Loucy (cell line): ENCODE measurements around the gene EOMES.

ENCODE experiments used
- H2AFZ ChIP-seq: fragments of 200-600 bp; sonication (generic); 2 replicates; pipeline ENCODE4 v1.6.0; 2016; ENCODE audit warnings: antibody characterized with exemption, mild to moderate bottlenecking, low read length, moderate library complexity
- H3F3A ChIP-seq: fragments of 200-600 bp; 2 replicates; pipeline ENCODE4 v1.6.0; 2016; ENCODE audit warnings: antibody characterized with exemption, low read depth, mild to moderate bottlenecking
- H3K27me3 ChIP-seq: fragments of 200-600 bp; sonication (generic); 2 replicates; pipeline ENCODE4 v1.6.1; 2014; ENCODE audit warnings: low read length, mild to moderate bottlenecking; ENCODE audit not compliant: insufficient read depth, poor library complexity, severe bottlenecking
- H3K36me3 ChIP-seq: fragments of 200-600 bp; sonication (generic); 2 replicates; pipeline ENCODE4 v1.6.1; 2016; ENCODE audit warnings: low read length; ENCODE audit not compliant: insufficient read depth
- H3K4me1 ChIP-seq: fragments of 200-600 bp; sonication (generic); 2 replicates; pipeline ENCODE4 v1.5.1; 2014; ENCODE audit warnings: low read length, mild to moderate bottlenecking; ENCODE audit not compliant: insufficient read depth, poor library complexity, severe bottlenecking
- H3K4me2 ChIP-seq: fragments of 200-600 bp; sonication (generic); 2 replicates; pipeline ENCODE4 v1.6.0; 2014; ENCODE audit warnings: antibody characterized with exemption, low read length, low read depth, mild to moderate bottlenecking; ENCODE audit not compliant: poor library complexity, severe bottlenecking
- H3K4me3 ChIP-seq: fragments of 200-600 bp; sonication (generic); 2 replicates; pipeline ENCODE4 v1.5.1; 2014; ENCODE audit warnings: low read length, mild to moderate bottlenecking, mixed read lengths; ENCODE audit not compliant: poor library complexity, severe bottlenecking
- H3K79me2 ChIP-seq: fragments of 200-600 bp; sonication (generic); 2 replicates; pipeline ENCODE4 v1.6.1; 2014; ENCODE audit warnings: low read length; ENCODE audit not compliant: insufficient read depth
- H3K9ac ChIP-seq: fragments of 200-600 bp; sonication (generic); 2 replicates; pipeline ENCODE4 v1.6.0; 2014; ENCODE audit warnings: mild to moderate bottlenecking, low read depth, low read length, moderate library complexity; ENCODE audit not compliant: poor library complexity, severe bottlenecking
- H3K9me2 ChIP-seq: fragments of 200-600 bp; sonication (generic); replicated peaks from 2 replicates; pipeline ENCODE4 v1.6.1; 2016; ENCODE audit warnings: low read depth, low read length, mixed read lengths
- H3K9me3 ChIP-seq: fragments of 200-600 bp; sonication (generic); 2 replicates; pipeline ENCODE4 v1.6.1; 2014; ENCODE audit warnings: mild to moderate bottlenecking, antibody characterized with exemption, low read length, low read depth; ENCODE audit not compliant: insufficient read depth
- H4K20me1 ChIP-seq: fragments of 200-600 bp; sonication (generic); 2 replicates; pipeline ENCODE4 v1.6.0; 2014; ENCODE audit warnings: antibody characterized with exemption, low read length, mild to moderate bottlenecking; ENCODE audit not compliant: insufficient read depth, poor library complexity, severe bottlenecking
- CTCF ChIP-seq: fragments of 200-600 bp; sonication (generic); conservative IDR thresholded peaks from 2 replicates; pipeline ENCODE4 v1.5.1; 2014; ENCODE audit warnings: mild to moderate bottlenecking, antibody characterized with exemption, low read length
- EZH2phosphoT487 ChIP-seq: fragments of 200-600 bp; IDR thresholded peaks from 2 replicates; pipeline ENCODE4 v1.6.1; 2018; ENCODE audit warnings: antibody characterized with exemption, mild to moderate bottlenecking, moderate library complexity, borderline replicate concordance

The EOMES gene

GRCh38 chr3:27673701-27674100 lies 48.4 kb downstream of the EOMES start:
- H3F3A ChIP-seq: no peaks in the 10 kb centered on the region
- H3K36me3 ChIP-seq: no peaks in the 10 kb centered on the region
- H3K9ac ChIP-seq: no peak overlapping the region
- no peak overlapping the region for H3K4me3 ChIP-seq
- TF ChIP-seq EZH2phosphoT487 (no peak), CTCF (no peak)
- no peaks in the 10 kb centered on the region for H3K27me3 ChIP-seq
- no peaks in the 10 kb centered on the region for H3K4me1 ChIP-seq
- no peaks in the 10 kb centered on the region for H3K79me2 ChIP-seq
- no peaks in the 10 kb centered on the region for H3K9me3 ChIP-seq
- no peaks in the 10 kb centered on the region for H4K20me1 ChIP-seq
- no peak overlapping the region for H3K4me2 ChIP-seq
- no peaks in the 10 kb centered on the region for H3K9me2 ChIP-seq
- H2AFZ ChIP-seq: no peak overlapping the region

GRCh38 chr3:27671101-27671500 lies 51.0 kb downstream of the EOMES start:
- Histone ChIP-seq H3F3A (no peaks in the 10 kb centered on the region), H2AFZ (no peak overlapping the region), H3K36me3 (no peaks in the 10 kb centered on the region), H3K9me2 (no peaks in the 10 kb centered on the region), H3K4me2 (no peak overlapping the region), H3K9ac (no peak overlapping the region), H3K9me3 (no peaks in the 10 kb centered on the region), H3K27me3 (no peaks in the 10 kb centered on the region), H3K79me2 (no peaks in the 10 kb centered on the region), H3K4me1 (no peaks in the 10 kb centered on the region), H4K20me1 (no peaks in the 10 kb centered on the region), H3K4me3 (no peak overlapping the region)
- TF ChIP-seq EZH2phosphoT487: no peak
- no peak for TF ChIP-seq CTCF

- no peak overlapping the region for H3K4me3 ChIP-seq
- H3K27me3 ChIP-seq: no peaks in the 10 kb centered on the region
- no peaks in the 10 kb centered on the region for H3F3A ChIP-seq
- no peaks in the 10 kb centered on the region for H3K4me1 ChIP-seq
- H3K79me2 ChIP-seq: no peaks in the 10 kb centered on the region
- no peaks in the 10 kb centered on the region for H3K9me2 ChIP-seq
- no peak overlapping the region for H3K4me2 ChIP-seq
- no peaks in the 10 kb centered on the region for H4K20me1 ChIP-seq
- TF ChIP-seq EZH2phosphoT487: no peak
- TF ChIP-seq CTCF: no peak
- H3K9ac ChIP-seq: no peak overlapping the region
- H2AFZ ChIP-seq: no peak overlapping the region
- no peaks in the 10 kb centered on the region for H3K9me3 ChIP-seq
- H3K36me3 ChIP-seq: no peaks in the 10 kb centered on the region
Measured at GRCh38 chr3:27670619-27671018, 51.5 kb downstream of the EOMES start.
